GM18499 (cell line): ENCODE measurements around the gene SRBD1.

Experiments
- ATAC-seq: cut with Tn5 transposase; IDR thresholded peaks from one replicate; pipeline ENCODE4 v1.9.1; 2021; ENCODE audit warnings: moderate number of reproducible peaks; ENCODE audit not compliant: insufficient read depth, unreplicated experiment

SRBD1 gene

DNA sequence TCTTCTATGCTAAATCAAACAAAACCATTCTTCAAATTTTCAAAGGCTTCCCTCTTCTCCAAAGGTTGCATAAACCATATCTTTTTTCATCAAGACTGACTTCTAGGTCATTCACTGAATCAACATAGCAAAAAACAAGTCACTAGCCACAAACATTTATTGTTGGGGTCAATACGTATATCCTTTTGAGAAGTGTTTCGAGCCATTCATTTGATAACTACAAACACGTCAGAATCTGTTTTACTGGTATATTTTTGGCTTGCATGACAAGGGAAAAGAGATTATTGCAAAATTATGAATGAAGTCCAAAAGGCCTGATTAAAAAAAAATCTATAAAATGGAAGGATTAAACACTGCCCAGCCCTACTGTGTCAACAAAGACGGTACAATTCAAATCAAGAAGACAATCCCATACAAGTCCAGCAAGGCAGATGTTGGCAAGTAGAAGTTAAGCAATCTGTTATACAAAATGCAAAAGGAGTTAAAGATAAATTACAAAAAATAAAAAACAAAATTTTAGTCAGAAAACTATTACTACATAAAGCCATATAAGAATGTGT lies 222.4 kb downstream of the SRBD1 start:
- ATAC-seq, result no peak

- ATAC-seq, result no peak
These were observed 228.3 kb downstream of the SRBD1 start for GRCh38 chr2:45382744-45383143.

- no peak for ATAC-seq
These were observed 230.8 kb downstream of the SRBD1 start for GRCh38 chr2:45380131-45380836.

GRCh38 chr2:45379399-45380087 lies 231.5 kb downstream of the SRBD1 start:
- ATAC-seq, result no peak

DNA sequence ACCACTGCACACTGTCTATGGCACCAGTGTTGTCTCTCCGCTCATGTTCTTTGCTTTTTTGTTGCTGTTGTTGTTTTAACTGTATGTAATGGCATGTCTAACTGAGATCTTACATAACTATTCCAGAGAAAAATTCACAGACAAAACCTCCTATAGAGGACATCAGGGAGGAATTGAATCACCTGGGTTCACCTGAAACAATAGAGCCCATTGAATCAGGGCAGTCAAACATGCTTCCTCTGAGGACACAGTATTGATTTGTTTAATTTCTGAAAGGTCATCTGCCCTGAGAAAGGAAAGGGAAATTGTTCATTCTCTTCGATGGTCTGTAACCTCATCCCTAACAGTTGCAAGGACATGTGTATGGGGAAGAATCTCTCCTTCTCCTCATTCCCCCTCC lies 237.5 kb downstream of the SRBD1 start:
- ATAC-seq, result no peak

- ATAC-seq, result no peak
These were observed 240.7 kb downstream of the SRBD1 start for GRCh38 chr2:45370369-45370768.

DNA sequence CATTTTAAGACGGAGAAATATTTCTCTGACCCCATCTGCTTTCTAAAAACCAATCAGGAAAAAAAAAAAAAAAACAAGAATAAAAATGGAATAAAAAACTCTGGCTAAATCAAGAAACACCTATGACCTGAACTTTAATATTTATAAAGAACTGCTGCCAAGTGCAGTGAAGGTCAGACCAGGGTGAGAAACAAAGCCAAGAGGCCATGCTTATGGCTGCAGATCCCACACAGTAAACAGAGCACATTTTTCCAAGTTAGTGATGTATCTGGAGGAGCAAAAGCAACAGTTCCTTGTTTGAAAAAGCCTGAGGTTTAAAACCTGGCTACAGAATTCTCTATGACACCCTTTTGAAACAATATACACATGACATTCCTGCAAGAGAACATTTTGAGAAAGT lies 242.3 kb downstream of the SRBD1 start:
- no peak for ATAC-seq

- no peak for ATAC-seq
These were observed 249.4 kb downstream of the SRBD1 start for GRCh38 chr2:45361666-45362065.

GRCh38 chr2:45354776-45355175 lies 256.3 kb downstream of the SRBD1 start:
- ATAC-seq, result no peak

DNA sequence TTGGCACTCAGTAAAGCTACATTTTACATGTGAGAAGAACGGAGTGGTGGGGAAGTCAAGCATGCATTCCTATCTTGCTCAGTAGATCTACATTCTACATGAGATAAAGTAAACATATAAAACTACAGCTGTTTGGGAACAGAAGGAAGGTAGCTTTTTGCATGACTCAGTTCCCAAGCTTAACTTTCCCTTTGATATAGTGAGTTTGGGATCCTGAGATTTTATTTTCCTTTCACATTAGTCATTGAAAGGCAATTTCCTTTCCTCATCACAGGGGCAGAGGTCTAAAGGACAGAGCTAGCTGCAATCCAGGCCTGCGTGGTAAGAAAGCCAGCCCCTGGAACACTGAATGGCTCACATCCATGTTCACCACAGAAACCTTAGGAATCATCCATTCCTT lies 257.2 kb downstream of the SRBD1 start:
- ATAC-seq, result no peak

GRCh38 chr2:45352506-45352905 lies 258.6 kb downstream of the SRBD1 start:
- no peak for ATAC-seq

DNA sequence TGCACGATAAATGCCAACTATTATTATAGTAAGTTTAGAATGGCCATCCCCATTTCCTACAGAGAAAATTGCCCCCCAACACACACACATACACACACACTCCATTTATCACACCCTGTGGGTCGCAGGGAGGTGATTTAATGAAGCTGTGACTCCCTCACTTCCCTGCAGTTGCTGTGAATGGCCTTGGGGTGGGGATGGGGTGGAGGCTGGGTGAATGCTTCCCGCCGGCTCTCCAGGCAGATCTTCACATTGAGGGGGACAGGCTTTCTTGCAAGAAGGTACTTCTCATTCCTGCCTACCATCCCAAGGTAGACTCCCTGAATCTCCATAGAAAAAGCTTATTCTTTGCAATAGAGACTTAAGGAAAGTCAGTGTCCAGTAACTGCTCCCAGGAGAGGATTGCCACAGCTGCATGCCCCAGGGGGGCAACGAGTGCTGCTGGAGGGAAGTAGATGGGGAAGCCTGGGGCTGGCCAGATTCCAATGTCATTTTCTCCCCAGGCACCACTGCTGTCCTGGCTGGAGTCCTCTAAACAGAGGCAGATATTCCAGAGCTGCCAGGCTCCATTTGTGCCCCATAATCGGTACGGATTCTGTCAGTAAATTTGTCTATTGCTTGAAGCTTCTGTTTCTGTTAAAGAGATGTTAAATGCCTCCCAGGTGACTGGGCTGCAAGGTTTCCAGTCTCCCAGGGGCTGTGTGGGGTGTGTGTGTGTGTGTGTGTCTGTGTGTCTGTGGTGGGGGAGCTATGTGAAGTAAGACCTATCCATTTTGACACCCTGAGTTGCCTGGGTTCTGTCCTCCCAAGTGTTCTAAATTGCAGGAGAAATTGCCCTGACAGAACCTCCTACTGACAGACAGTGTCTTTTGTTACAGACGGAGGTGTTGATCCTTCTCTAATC lies 265.5 kb downstream of the SRBD1 start:
- no peak for ATAC-seq

DNA sequence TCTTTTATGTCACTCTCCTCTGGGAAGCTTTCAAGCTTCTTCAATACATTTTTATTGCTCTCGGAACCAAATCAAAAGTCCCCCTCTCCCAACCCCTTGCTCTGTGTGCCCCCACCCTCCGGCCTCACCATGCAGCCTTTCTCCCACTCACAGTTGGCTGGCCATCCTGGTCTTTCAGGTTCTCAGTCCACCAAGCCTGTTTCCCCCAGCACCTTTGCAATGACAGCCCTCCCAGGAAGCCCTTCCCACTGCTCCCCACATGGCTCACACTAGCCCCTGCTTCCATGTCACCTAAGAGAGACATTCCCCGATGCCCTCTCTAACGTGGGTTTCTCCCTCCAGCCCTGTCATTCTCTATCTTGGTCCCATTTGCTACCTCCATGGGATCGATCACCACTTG lies 266.6 kb downstream of the SRBD1 start:
- ATAC-seq, result no peak

GRCh38 chr2:45344071-45344470 lies 267.0 kb downstream of the SRBD1 start:
- ATAC-seq, result no peak

DNA sequence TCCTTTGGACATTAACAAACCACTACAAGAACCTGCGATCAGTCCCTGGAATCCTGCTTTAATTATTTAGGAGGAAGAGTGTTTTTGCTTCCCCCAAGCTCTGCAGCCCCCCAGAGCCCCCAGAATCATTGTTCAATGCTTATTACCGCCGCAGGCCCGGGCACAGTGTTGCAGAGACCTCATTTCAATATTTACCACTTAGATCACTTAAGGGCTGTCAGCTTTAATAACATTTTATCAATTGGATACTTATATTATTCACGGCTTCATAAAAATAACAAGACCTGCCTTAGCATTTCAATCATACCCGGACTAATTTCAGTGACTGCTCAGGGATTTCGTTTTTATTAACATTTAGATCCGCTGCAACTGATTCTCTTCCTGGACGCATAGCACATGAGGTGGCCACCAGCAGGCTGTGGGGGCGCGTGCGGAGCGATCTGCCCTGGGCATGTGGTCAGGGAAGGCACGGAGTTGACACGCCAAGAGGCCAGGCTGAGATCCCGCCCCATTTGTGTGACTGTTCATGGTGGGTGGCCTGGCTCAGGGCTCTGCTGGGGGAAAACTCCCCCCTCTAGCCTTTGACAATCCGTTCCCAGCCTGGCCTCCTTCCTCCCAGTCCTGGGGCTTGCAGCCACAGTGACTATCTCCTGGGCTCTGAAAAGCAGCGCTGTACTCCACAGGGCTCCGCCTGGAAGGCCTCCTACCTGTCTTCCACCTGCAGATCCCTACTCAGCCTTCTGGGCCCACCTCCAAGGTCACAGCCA lies 267.6 kb downstream of the SRBD1 start:
- ATAC-seq, result no peak

- no peak for ATAC-seq
These were observed 270.7 kb downstream of the SRBD1 start for GRCh38 chr2:45340318-45340717.

GRCh38 chr2:45339253-45339652 lies 271.8 kb downstream of the SRBD1 start:
- no peak for ATAC-seq
